Hepatic stellate cell (primary cell): ENCODE data around the gene TFAP2A.

ENCODE experiments used
- DNase-seq: peaks from one replicate; pipeline ENCODE4 v3.0.0; 2011; ENCODE audit warnings: low spot score

TFAP2A gene

GRCh38 chr6:10425975-10426780 is 11.3 kb upstream of the TFAP2A start:
- DNase-seq, result peak; percentile 65

GRCh38 chr6:10425176-10425974 is 10.5 kb upstream of the TFAP2A start:
- no peak for DNase-seq

- DNase-seq, result no peak
Measured at GRCh38 chr6:10424040-10424439, 9.2 kb upstream of the TFAP2A start.

- DNase-seq, result no peak
Measured at GRCh38 chr6:10422737-10423034, 7.8 kb upstream of the TFAP2A start.

GRCh38 chr6:10421921-10422736 is 7.3 kb upstream of the TFAP2A start:
- no peak for DNase-seq

GRCh38 chr6:10421158-10421920 is 6.5 kb upstream of the TFAP2A start:
- no peak for DNase-seq

- DNase-seq, result no peak
Measured at GRCh38 chr6:10420546-10421157, 5.8 kb upstream of the TFAP2A start.

- no peak for DNase-seq
Measured at GRCh38 chr6:10419749-10420545, 5.1 kb upstream of the TFAP2A start.

- no peak for DNase-seq
Measured at GRCh38 chr6:10418862-10419748, 4.2 kb upstream of the TFAP2A start.

- no peak for DNase-seq
Measured at GRCh38 chr6:10418361-10418861, 3.5 kb upstream of the TFAP2A start.

- no peak for DNase-seq
Measured at GRCh38 chr6:10417681-10418104, 2.8 kb upstream of the TFAP2A start.

GRCh38 chr6:10416863-10417641 is 2.2 kb upstream of the TFAP2A start:
- DNase-seq, result no peak

GRCh38 chr6:10416516-10416862 is 1.6 kb upstream of the TFAP2A start:
- DNase-seq, result no peak

- DNase-seq, result no peak
Measured at GRCh38 chr6:10415617-10416480, 975 bp upstream of the TFAP2A start.

- DNase-seq, result no peak
Measured at GRCh38 chr6:10413850-10414738, 780 bp downstream of the TFAP2A start.

- no peak for DNase-seq
Measured at GRCh38 chr6:10413262-10413849, 1.5 kb downstream of the TFAP2A start.
